PC-9 (cell line): ENCODE results near the gene MALRD1.

Experiments
- EZH2 ChIP-seq: fragments of 200-600 bp; sonication (generic); IDR thresholded peaks from 2 replicates; pipeline ENCODE4 v1.8.0; 2017; ENCODE audit warnings: antibody characterized with exemption, low read depth
- TF ChIP-seq, protein P1 (sequence below): fragments of 200-600 bp; sonication (generic); conservative IDR thresholded peaks from 2 replicates; pipeline ENCODE4 v1.6.1; 2017; ENCODE audit warnings: mixed run types, antibody characterized with exemption, mild to moderate bottlenecking, moderate library complexity

DNA sequence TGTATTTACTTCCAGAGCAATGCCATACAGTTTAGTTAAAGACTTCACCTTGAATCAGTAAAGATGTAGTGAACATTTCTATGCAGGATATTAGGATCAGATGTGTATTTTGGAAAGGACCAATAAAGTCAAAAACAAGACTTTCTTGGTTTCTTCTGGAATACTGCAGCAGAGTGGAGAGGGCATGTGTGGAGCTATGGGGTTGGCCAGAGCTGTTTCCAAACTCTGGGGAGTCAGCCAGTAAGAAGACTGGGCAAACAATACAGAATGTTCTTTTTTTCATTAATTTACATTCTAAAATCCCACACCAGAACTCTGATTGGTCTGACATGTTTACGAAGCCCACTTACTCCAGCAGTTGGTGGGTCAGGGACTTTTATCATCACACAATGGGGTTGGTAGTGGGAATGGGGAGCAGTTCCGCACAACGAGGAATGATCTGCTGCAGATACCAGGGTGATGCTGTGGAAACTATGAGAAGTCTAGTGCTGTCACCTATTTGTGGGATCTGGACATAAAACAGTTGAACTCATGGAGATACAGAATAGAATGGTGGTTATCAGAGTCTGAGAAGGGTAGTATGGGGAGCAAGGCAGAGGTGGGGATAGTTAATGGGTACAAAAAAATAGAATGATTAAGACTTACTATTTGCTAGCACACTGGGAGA lies 267.7 kb downstream of the MALRD1 start:
- TF ChIP-seq, protein P1, sequence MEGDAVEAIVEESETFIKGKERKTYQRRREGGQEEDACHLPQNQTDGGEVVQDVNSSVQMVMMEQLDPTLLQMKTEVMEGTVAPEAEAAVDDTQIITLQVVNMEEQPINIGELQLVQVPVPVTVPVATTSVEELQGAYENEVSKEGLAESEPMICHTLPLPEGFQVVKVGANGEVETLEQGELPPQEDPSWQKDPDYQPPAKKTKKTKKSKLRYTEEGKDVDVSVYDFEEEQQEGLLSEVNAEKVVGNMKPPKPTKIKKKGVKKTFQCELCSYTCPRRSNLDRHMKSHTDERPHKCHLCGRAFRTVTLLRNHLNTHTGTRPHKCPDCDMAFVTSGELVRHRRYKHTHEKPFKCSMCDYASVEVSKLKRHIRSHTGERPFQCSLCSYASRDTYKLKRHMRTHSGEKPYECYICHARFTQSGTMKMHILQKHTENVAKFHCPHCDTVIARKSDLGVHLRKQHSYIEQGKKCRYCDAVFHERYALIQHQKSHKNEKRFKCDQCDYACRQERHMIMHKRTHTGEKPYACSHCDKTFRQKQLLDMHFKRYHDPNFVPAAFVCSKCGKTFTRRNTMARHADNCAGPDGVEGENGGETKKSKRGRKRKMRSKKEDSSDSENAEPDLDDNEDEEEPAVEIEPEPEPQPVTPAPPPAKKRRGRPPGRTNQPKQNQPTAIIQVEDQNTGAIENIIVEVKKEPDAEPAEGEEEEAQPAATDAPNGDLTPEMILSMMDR: no peak
- TF ChIP-seq EZH2: no peak
